HCT116 (cell line): Measurements from ENCODE around the gene SPRED1. TPM values are rescaled to one million over a fixed set of nuclear protein-coding genes. Genes with fewer than 3 reads are reported as not detected.

Source experiments
- total RNA-seq: library from RNA; stranded (reverse); gene quantifications from one replicate; pipeline ENCODE4 v1.2.1, GENCODE V29; 2021; ENCODE audit not compliant: unreplicated experiment

The SPRED1 gene
- total RNA-seq, 1 experiment from 2014 or later = 24.7 TPM

Other genes with a start within 250 kb of the SPRED1 start
- 44.3 TPM for gene FAM98B, start 201.3 kb downstream of the SPRED1 start, total RNA-seq